Measurements from ENCODE around the gene SLC25A21.

GRCh38 chr14:36655571-36655962, 516.8 kb downstream of the SLC25A21 start:
- TF ChIP-seq POLR2AphosphoS5 (IDR thresholded peaks at IDR 0.05; ENCODE audit: low read depth) (no peak), CTCF (conservative IDR thresholded peaks at IDR 0.05; ENCODE audit: low read depth in 2 of 2) (no peak), ZNF114 (CRISPR knock-in tag; IDR thresholded peaks at IDR 0.05) (no peak), EZH2 (IDR thresholded peaks at IDR 0.05; ENCODE audit: low read depth, unreplicated experiment) (no peak), REST (IDR thresholded peaks at IDR 0.05; ENCODE audit: unreplicated experiment) (no peak), EZH2phosphoT487 (IDR thresholded peaks at IDR 0.05; ENCODE audit: unreplicated experiment) (no peak), CREB1 (CRISPR knock-in tag; IDR thresholded peaks at IDR 0.05; ENCODE audit: low read depth) (no peak), NANOG (IDR thresholded peaks at IDR 0.05; ENCODE audit: borderline replicate concordance) (no peak), ZNF331 (CRISPR knock-in tag; IDR thresholded peaks at IDR 0.05; ENCODE audit: low read depth) (no peak), JUNB (IDR thresholded peaks at IDR 0.05; ENCODE audit: unreplicated experiment) (no peak)

Data from GM23338 (cell line).